A549 (cell line): ENCODE measurements around the gene TMEM266. TPM values are rescaled to one million over a fixed set of nuclear protein-coding genes. Genes with fewer than 3 reads are reported as not detected.

Source experiments
- ATAC-seq, 2 experiments: fragments of 200-7000 bp in 1 of 2; fragments of >200 bp in 1 of 2; cut with Nextera tagmentation in 1 of 2; cut with Tn5 transposase in 1 of 2; 3 replicates each; pipeline versions ENCODE4 v1.8.0 to v1.9.1; 2018 to 2020; ENCODE audit warnings: mild to moderate bottlenecking in 1 of 2, moderate library complexity in 1 of 2
- CTCF ChIA-PET: fragments of 300-600 bp; sonication (Branson Sonifier 250); formaldehyde crosslinking; extraction: SDS; loops from one replicate; lab custom pipeline; 2021; ENCODE audit warnings: antibody characterized with exemption, inconsistent platforms; lab: Yijun Ruan, JAX
- POLR2A ChIA-PET: fragments of 350-600 bp; formaldehyde crosslinking; extraction: SDS; loops from one replicate; lab custom pipeline; 2021; ENCODE audit warnings: antibody characterized with exemption, inconsistent platforms; lab: Yijun Ruan, JAX
- DNase-seq, 2 experiments: peaks; one replicate each; pipeline versions ENCODE4 v3.0.0 to v3.0.0-alpha.2; 2011 to 2016; ENCODE audit warnings: low read depth in 1 of 2, low spot score in 1 of 2
- FAIRE-seq: peaks from 2 replicates; lab custom pipeline; 2011; peaks lifted over from hg19 to GRCh38; lab: Jason Lieb, UNC
- H3K27ac ChIP-seq, 2 experiments: fragments of >200 bp; sonication (Bioruptor Twin); formaldehyde crosslinking; 3 replicates each; pipeline ENCODE4 v1.5.1; 2016 to 2017
- H3K4me1 ChIP-seq: fragments of >200 bp; sonication (Bioruptor Twin); formaldehyde crosslinking; 3 replicates; pipeline ENCODE4 v1.6.1; 2016
- H3K4me2 ChIP-seq: fragments of >200 bp; sonication (Bioruptor Twin); formaldehyde crosslinking; 3 replicates; pipeline ENCODE4 v1.6.1; 2016
- H3K4me3 ChIP-seq: fragments of >200 bp; sonication (Bioruptor Twin); formaldehyde crosslinking; 3 replicates; pipeline ENCODE4 v1.5.1; 2016
- H3K9me3 ChIP-seq: fragments of >200 bp; sonication (Bioruptor Twin); formaldehyde crosslinking; 3 replicates; pipeline ENCODE4 v1.6.1; 2016
- BCL3 ChIP-seq: fragments of >200 bp; sonication (Bioruptor Twin); formaldehyde crosslinking; IDR thresholded peaks from 3 replicates; pipeline ENCODE4 v1.6.1; 2016
- FOSB ChIP-seq: fragments of 250-450 bp; sonication (Bioruptor Pico); IDR thresholded peaks from 2 replicates; pipeline ENCODE4 v1.5.0; 2020; ENCODE audit warnings: mild to moderate bottlenecking, moderate library complexity
- FOSL2 ChIP-seq, 2 experiments: fragments of 450-650 bp in 1 of 2; fragments of >200 bp in 1 of 2; sonication (Bioruptor Twin) in 1 of 2; formaldehyde crosslinking; IDR thresholded peaks; 2 replicates each; pipeline versions ENCODE4 v1.5.0 to v1.6.1; 2016 to 2020; ENCODE audit warnings: mild to moderate bottlenecking in 1 of 2, moderate library complexity in 1 of 2
- HDAC2 ChIP-seq: fragments of 200-600 bp; sonication (generic); IDR thresholded peaks from 2 replicates; pipeline ENCODE4 v1.6.1; 2016
- HES2 ChIP-seq: fragments of >200 bp; sonication (Bioruptor Twin); formaldehyde crosslinking; IDR thresholded peaks from 2 replicates; pipeline ENCODE4 v1.6.1; 2016
- HEYL ChIP-seq: fragments of 250-450 bp; sonication (Bioruptor Pico); IDR thresholded peaks from 2 replicates; pipeline ENCODE4 v1.8.0; 2021; ENCODE audit warnings: mild to moderate bottlenecking, moderate library complexity
- HOXA7 ChIP-seq: fragments of 250-450 bp; sonication (Bioruptor Pico); IDR thresholded peaks from 2 replicates; pipeline ENCODE4 v1.5.0; 2020; ENCODE audit warnings: mild to moderate bottlenecking, moderate library complexity
- JUN ChIP-seq, 2 experiments: fragments of >200 bp; sonication (Bioruptor Twin); formaldehyde crosslinking; IDR thresholded peaks; 2 replicates in 1 of 2; 3 replicates in 1 of 2; pipeline ENCODE4 v1.6.1; 2016 to 2017
- KDM1A ChIP-seq: fragments of 200-600 bp; sonication (generic); IDR thresholded peaks from 2 replicates; pipeline ENCODE4 v1.6.1; 2016; ENCODE audit warnings: low read depth, mild to moderate bottlenecking
- MAFK ChIP-seq: fragments of 450-650 bp; IDR thresholded peaks from 2 replicates; pipeline ENCODE4 v1.6.1; 2014; ENCODE audit not compliant: partially characterized antibody
- MAX ChIP-seq: IDR thresholded peaks from 2 replicates; pipeline ENCODE4 v1.6.1; 2012
- MYC ChIP-seq: IDR thresholded peaks from 2 replicates; pipeline ENCODE4 v1.6.1; 2012; ENCODE audit warnings: mild to moderate bottlenecking, inconsistent platforms, low read length, improper control_type of control experiment, borderline replicate concordance
- POLR2AphosphoS2 ChIP-seq: conservative IDR thresholded peaks from 2 replicates; pipeline ENCODE4 v1.6.1; 2012; ENCODE audit warnings: low read length, improper control_type of control experiment, inconsistent platforms
- REST ChIP-seq: fragments of 200-600 bp; sonication (generic); IDR thresholded peaks from 2 replicates; pipeline ENCODE4 v1.6.1; 2016; ENCODE audit warnings: antibody characterized with exemption, mild to moderate bottlenecking, moderate library complexity
- RFX5 ChIP-seq: fragments of 450-650 bp; IDR thresholded peaks from 2 replicates; pipeline ENCODE4 v1.7.1; 2014; ENCODE audit warnings: antibody characterized with exemption, mild to moderate bottlenecking, moderate library complexity
- TFCP2L1 ChIP-seq: fragments of 250-450 bp; sonication (Bioruptor Pico); IDR thresholded peaks from 2 replicates; pipeline ENCODE4 v1.5.0; 2021; ENCODE audit warnings: mild to moderate bottlenecking
- ZC3H11A ChIP-seq: fragments of 450-650 bp; IDR thresholded peaks from 2 replicates; pipeline ENCODE4 v1.6.1; 2014; ENCODE audit warnings: antibody characterized with exemption, mild to moderate bottlenecking
- ZFP36 ChIP-seq: fragments of 450-650 bp; IDR thresholded peaks from 2 replicates; pipeline ENCODE4 v1.6.1; 2014; ENCODE audit warnings: borderline replicate concordance; ENCODE audit not compliant: partially characterized antibody
- WGBS: methylation state at CpG from one replicate; pipeline ENCODE4 v1.1.6; 2017; ENCODE audit errors: missing lambda C conversion rate; 5-methylcytosine and 5-hydroxymethylcytosine counted together
- polyA plus RNA-seq, 4 experiments: library from polyadenylated mRNA; depleted of rRNA in 3 of 4; stranded (reverse); fragments of >200 nt; fragmentation: RNase III in 1 of 4; extraction: RNeasy Plus Mini Kit Qiagen cat#74134 plus additional on column Dnase treatment in 1 of 4; gene quantifications; 2 replicates in 3 of 4; 3 replicates in 1 of 4; pipeline ENCODE4 v1.2.3, GENCODE V29; 2011 to 2017

The TMEM266 gene
- polyA plus RNA-seq, 2 of the 4 experiments (the other 2 are of a cell fraction) = 0.06 to 0.08 TPM

- no peak overlapping the region for H3K4me2 ChIP-seq
- H3K4me3 ChIP-seq = no peak overlapping the region
- peaks cover 4% of the 10 kb centered on the region for H3K4me1 ChIP-seq
- no peak for DNase-seq
- 91% methylated on average over 18 of the region's 18 CpGs for WGBS
- H3K27ac ChIP-seq = no peak overlapping the region
- TF ChIP-seq JUN (IDR thresholded peaks at IDR 0.05) = no peak
- TF ChIP-seq RFX5 = no peak
- TF ChIP-seq KDM1A = no peak
- TF ChIP-seq HEYL (CRISPR knock-in tag) = no peak
- no peak for TF ChIP-seq MYC
- no peak for TF ChIP-seq TFCP2L1 (CRISPR knock-in tag)
- TF ChIP-seq BCL3 = no peak
- TF ChIP-seq HES2 = no peak
- no peak for TF ChIP-seq ZFP36
- TF ChIP-seq FOSB (CRISPR knock-in tag) = no peak
- no peak for ATAC-seq
- POLR2A ChIA-PET = no interaction called here
- CTCF ChIA-PET = interaction anchor here (0.8 to 14.0 kb wide), 5 partner anchors 10 to 57 kb away, joined by 3 to 115 read pairs (median 5); no protein-coding TSS in a partner anchor
- H3K9me3 ChIP-seq = no peaks in the 10 kb centered on the region
- FAIRE-seq = no peak
These were observed 144.5 kb downstream of the TMEM266 start for GRCh38 chr15:76204109-76204845.

GRCh38 chr15:76204916-76205460 is 145.2 kb downstream of the TMEM266 start:
- DNase-seq = no peak
- no peak overlapping the region for H3K27ac ChIP-seq
- TF ChIP-seq POLR2AphosphoS2 = no peak
- no peak for TF ChIP-seq MYC
- TF ChIP-seq HES2 = no peak
- TF ChIP-seq, all 56 proteins: peak for 0
- Histone ChIP-seq H3K9me3 (no peaks in the 10 kb centered on the region), H3K4me1 (no peaks in the 10 kb centered on the region), H3K4me2 (no peak overlapping the region), H3K4me3 (no peak overlapping the region)
- POLR2A ChIA-PET = no interaction called here
- CTCF ChIA-PET = interaction anchor here (1.0 to 14.0 kb wide), 3 partner anchors 9 to 13 kb away, joined by 5 to 115 read pairs (median 9); no protein-coding TSS in a partner anchor
- no peak for FAIRE-seq
- 93% methylated on average over 11 of the region's 11 CpGs for WGBS
- no peak for ATAC-seq

- CTCF ChIA-PET = interaction anchor here (0.7 to 14.0 kb wide), 4 partner anchors 10 to 123 kb away, joined by 3 to 115 read pairs (median 4); no protein-coding TSS in a partner anchor
- POLR2A ChIA-PET = interaction anchor here (0.6 to 0.7 kb wide), 2 partner anchors 34 to 1252 kb away, joined by 4 to 5 read pairs; no protein-coding TSS in a partner anchor
These were observed 146.7 kb downstream of the TMEM266 start for GRCh38 chr15:76206325-76206976.

More at GRCh38 chr15:76206325-76206976, 146.7 kb downstream of the TMEM266 start:
- Histone ChIP-seq H3K4me3 (no peak overlapping the region), H3K27ac (no peak overlapping the region), H3K9me3 (no peaks in the 10 kb centered on the region), H3K4me2 (no peak overlapping the region), H3K4me1 (no peaks in the 10 kb centered on the region)
- FAIRE-seq = no peak
- TF ChIP-seq MAX (no peak), HDAC2 (no peak), FOSL2 (IDR thresholded peaks at IDR 0.05) (no peak), FOSL2 (CRISPR knock-in tag; IDR thresholded peaks at IDR 0.05) (no peak), RFX5 (no peak), FOSB (CRISPR knock-in tag) (no peak), ZC3H11A (no peak), MAFK (no peak), REST (no peak), ZFP36 (no peak), HOXA7 (no peak)
- 76% methylated on average over 4 of the region's 4 CpGs for WGBS
- ATAC-seq = no peak
- peak in 1 of 2 experiments; percentile 40 for DNase-seq
